ENCODE measurements around the gene ADCY3.
"Not testable (repeated sequence)": the region's sequence is repeated elsewhere in the genome, so short reads cannot be mapped to it uniquely, and the experiment has no call there.

ADCY3 gene

DNA sequence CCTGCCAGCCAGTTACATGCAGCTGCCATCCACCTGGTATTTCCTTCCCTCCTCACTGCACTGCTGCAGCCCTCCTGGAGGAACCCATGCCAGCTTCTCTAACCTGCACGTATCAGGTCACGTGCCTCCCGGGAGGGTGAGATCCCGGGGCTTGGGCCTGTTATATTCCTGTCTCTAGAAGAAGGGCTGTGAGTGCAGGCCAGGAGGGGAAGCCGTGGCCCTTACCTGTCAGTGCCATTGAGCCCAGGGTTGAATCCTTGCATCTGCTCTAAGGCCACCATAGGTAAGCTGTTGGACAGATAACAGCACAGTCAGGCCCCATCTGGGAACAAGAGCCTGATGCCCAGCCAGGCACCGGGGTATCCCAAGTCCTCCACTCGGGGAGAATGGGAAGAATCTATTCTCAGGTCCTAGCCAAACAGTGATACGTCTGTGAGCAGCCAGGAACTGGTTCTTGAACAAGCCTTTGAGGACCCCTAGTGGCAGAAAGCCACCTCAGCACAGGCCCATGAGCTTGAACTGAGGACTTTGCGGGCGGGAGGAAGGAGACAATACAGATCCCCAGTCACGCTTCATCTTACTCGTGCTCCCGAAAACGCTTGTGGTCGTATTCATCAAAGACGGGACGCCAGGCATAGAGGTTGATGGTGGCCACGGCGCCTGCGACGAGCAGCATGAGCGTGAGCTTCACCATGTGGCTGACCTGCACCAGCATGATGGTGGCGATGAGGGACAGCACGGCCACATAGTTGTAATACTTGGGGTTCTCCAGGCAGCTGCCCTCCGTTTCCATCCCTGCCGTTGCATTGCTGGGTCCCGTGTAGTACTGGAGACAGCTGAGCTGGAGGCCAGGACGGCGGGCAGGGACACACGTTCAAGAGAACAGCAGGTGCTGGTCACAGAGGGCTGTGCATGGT lies 92.5 kb downstream of the ADCY3 start:
- peak; percentile 58 to 70 for DNase-seq

DNA sequence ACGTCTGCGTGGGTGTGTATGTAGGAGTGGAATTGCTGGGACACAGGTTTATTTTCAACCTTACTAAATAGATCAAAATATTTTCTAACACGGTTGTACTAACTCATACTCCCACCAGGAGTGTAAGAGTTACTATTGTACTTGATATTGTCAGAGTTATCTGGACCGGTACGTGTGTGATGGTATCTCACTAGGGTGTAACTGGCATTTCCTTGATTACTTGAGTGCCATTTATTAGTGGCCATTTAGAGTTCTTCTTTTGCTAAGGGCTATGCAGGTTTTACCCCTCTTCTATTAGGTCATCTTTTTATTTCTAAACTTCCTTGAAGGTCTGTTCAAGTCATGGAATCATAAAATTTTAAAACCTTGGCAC lies 93.3 kb downstream of the ADCY3 start:
- DNase-seq = no peak

DNA sequence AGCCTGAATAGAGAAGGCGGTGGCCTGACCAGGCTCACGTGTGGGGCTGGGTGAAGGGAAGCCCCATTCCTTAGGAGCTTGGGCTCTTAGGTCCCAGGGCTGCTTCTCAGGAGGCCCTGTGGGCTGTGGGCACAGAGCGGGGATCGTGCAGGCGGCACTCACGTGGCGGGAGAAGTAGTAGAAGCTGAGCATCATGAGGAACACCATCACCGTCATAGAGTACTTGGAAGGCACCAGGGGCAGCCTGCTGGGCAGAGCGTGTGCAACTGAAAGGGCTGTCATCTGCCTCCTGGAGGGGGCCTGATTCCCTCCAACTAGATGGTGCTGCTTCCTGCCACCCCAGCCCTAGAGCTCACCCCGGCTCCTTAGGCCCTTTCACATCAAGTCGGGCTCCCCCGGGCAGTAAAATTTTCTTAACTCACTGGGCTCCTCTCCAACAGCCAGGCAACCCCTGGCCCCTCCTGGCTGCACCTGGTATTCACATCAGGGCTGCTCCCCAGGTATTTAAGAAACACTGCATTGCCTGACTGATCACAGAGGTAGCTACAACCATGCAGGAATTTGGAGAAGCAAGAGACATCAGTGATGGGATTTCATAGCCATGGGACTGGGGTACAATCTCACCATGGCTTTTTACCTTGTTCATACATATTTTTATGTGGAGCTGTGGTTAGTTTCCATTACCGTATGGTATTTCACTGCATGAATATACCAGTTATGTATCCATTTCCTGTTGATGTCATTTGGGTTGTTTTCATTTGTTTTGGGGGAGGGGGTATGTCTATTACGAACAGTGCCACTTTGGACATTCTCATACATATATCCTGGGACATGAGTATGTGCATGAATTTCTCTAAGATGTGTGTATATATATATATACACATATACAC lies 93.9 kb downstream of the ADCY3 start:
- no peak for DNase-seq

DNA sequence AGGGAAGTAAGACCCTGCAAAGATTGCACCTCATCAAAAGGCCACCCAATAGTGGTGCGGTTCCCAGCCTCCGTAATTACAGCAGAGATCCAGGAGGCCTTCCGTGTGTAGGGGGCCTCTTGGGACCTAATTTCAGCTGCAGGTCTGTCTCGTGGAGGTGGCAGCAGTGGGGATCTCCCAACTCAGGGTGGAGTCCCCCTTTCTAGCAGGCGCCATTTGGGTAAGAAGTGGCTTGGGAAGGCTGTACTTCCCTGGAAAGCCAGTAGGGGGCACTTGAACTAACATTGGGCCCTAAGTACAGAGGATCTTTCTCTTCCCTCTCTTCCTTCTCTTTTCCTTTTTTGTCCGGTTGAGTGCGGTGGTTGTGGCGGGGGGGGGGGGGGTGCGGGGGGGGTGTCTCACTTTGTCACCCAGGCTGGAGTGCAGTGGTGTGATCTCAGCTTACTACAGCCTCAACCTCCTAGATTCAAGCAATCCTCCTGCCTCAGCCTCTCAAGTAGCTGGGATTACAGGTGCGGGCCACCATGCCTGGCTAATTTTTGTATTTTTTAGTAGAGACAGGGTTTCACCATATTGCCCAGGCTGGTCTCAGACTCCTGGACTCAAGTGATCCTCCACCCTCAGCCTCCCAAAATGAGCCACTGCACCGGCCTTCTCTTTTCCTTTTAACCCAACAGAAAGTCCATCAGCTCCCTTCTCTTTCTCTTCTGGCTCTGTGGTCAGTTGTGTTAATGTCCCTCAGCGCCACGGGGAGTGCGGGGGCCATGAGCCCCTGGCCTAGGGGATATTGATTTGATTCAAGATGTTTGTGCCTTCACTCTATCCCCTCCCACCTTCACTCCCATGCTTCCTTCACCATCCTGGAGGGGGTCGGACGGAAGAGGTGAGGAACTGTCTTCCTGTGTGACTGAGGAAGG lies 94.8 kb downstream of the ADCY3 start:
- DNase-seq = no peak

DNA sequence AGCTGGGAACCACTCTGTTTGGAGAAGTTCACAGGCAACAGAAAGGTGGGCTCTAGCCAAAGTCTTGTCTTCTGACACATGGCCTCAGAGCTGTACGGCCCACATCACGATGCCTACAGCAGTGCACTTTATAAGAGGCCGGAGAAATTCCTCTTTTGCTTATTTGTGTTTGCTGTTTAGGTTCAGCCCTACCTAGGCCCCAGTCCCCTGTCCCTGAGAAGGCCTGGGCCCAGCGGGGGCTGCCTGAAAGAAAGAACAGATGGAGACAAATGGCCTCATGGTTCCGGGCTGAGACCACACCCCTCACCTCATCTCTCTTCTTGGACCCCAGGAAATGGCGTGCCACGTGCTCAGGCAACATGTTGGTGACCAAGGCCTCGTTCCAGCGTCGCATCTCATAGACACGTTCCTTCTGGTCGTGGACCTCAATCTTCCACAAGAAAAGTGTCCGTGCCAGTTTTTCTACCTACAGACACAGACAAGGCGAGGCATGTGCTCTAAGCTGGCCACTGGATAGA lies 95.9 kb downstream of the ADCY3 start:
- no peak for DNase-seq

DNA sequence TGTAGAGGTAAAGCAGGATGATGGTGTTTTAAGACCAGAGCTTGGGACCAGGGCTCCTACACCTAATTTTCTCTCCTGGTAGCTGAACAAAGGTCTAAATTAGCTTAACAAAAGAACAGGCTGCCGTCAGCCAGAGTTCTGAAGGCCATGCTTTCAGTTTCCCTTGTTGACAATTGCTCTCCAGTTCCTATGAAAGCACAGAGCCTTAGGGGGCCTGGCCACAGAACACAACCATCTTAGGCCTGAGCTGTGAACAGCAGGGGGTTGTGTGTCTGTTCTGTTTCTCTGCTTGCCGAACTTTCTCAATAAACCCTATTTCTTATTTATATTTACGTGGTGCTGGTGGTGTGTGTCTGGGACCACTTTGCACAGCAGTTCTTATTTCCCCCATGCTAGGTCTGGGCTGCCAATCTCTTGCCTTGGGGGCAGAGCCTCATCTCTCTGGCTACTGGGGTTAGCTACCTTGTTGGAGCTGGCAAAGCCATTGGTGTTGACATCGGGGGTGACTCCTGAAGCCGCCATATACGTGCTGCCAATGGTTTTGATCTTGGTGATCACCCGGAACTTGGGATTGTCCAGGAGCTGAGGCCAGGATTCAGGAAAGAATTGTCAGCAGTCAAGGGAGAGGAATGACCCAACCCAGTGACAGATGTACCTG lies 97.9 kb downstream of the ADCY3 start:
- no peak for DNase-seq

DNA sequence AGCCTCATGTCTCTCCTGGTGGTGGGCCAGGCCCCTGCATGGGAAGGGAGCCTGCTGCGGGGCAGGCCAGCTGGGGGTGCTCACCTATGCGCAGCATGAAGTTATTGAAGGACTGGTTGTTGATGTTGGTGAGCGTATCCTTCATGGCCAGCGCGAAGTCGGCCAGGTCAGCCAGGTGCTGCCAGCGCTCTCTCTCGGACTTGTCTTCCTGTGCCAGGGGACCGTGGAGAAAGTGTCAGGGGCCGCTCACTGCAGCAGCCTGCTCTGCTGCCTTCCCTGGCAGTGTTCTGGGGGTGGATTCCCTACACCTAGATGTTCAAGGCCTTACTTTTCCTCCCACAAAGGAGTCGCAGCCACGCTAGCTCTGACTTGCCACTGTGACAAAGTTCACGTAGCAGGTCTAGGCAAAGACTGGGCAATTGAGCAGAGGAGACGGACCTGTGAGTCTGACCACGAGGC lies 98.6 kb downstream of the ADCY3 start:
- DNase-seq = no peak

DNA sequence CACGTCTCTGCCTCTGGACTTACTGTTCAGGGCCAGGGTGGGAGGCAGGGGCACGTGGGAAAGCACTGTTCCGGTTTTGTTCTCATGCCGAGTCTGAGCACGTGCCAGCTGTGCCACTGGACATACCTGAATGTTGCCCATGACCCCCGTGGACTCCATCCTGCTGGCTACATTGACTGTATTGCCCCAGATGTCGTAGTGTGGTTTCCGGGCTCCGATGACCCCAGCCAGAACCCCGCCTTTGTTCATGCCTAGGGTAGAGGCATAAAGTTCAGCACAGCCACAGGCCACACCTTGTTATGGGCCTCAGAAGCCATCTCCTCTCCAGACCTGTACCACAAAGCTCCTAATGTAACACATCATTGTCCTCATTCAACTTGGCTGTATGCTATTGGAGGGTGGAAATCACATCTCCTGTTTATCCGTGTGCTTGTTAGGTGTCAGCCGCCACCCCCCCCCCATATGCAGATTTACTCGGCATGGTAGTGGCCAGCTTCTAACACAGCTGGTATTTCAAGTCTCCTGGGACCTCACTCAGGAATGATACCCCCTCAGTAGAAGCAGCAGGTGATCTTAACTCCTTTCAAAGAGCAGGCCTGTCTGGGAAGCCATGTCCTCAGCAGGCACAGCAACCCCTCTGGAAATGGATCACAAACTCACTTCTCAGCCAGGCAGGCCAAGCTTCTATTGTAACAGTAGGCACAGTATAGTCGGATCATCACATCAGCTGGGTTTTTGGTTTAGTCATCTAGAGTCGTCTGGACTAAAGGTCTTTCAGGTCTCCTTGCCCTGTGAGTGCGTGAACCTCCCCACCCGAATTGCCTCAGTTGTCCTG lies 99.2 kb downstream of the ADCY3 start:
- DNase-seq = no peak

DNA sequence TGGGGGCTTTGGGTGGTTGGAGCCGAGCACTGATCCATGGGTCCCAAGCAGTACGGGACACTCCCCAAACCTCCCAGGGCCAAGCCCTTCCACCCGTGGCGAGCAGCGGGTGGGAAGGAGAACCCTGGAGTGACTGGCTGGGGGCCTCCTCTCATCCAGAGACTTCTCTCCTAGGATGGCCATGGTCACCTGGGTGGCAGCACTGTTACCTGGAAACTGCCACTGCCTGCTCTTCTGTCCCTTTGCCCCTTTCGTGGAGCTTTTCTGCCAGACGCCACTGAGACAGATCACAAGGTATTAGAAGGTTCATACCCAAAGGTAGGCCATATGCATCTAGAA lies 99.9 kb downstream of the ADCY3 start:
- DNase-seq = no peak

DNA sequence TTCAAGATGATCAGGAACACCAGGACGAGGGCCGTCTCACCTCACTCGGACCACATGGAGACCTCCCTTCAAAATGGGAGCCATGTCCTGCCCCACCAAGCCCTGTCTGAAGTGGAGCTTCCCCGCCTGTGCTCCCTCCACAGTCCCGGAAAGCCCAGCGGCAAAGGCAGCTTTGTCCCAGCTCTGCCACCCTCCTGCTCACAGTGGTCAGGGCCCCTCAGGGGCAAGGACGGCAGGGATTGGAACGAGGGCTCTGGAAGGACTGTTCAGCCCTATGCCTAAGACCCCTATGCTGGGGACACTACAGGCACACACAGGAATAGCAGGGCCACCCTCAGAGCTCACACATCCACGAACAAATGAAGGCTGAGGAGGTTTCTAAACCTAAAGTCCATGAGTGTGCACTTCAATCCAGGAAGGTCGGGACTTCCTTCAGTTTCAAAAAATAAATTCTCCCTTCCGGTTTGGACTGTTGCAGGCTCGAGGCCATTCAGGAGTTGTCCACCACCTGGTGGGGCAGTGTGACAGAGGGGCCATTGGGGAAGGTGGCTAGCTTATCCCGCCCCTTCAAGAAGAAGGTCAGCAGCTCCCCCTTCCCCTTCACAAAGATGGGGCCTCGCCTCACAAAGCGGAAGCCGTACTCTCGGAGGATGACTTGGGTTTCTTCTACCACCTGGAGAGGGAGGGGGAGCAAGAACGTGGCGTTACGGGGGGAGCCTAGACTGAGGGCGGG lies 100.4 kb downstream of the ADCY3 start:
- no peak for DNase-seq

DNA sequence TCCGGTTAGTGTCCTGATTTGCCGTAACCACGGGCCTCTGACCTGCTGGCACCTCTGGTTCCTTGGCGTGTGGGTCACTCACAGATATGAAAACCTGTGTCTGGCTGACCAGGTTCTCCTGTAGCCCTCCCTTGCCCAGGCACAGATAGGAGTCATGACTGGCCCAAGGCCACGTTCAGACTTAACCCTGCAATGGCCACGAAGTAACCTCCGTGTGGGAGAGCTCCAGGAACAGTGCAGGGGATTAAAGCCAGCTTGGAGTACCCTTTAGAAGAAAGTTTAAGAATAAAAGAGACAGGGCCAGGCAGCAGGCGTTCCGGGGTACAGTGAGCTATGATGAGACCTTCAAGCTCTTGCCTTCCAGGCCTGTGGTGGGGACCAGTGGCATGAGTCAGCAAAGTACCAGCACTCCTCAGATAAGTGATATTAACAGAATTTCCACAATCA lies 101.3 kb downstream of the ADCY3 start:
- DNase-seq = no peak

DNA sequence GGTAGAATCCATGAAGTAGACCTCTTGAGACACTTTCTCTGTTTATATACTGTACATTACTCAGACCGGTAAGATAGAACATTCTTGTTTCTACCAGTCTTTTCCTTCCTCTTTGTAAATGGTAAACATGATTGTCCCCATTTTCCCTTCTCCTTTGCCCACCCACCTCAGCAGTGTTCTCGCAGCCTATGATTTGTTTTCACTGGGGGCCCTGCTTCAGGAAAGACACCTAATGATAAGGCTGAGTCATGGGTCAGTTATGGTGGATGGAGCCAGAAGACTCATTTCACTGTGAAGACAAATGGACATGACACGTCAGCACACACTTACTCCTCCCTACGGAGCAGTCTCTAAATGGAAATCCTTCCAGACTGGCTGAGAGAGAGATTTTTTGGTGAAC lies 103.2 kb downstream of the ADCY3 start:
- no peak for DNase-seq

DNA sequence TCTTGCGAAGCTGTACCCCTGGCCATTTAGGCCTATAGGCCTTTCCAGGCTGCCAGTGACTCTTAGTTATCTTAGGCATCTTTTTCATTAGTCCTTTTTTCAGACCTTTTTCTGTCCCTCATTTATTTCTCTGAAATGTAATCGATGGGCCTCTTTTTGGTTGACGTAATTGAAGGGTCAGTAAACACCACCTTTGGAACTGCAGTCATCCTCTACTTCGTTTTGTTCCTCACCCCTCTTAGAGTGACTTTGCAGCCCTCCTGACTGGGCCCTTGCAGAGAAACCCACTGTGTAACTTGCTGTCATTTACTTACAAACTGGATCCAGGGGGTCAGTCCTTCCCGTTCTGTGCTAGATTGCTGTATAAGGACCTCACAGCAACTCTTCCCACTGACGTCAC lies 103.6 kb downstream of the ADCY3 start:
- no peak for DNase-seq

DNA sequence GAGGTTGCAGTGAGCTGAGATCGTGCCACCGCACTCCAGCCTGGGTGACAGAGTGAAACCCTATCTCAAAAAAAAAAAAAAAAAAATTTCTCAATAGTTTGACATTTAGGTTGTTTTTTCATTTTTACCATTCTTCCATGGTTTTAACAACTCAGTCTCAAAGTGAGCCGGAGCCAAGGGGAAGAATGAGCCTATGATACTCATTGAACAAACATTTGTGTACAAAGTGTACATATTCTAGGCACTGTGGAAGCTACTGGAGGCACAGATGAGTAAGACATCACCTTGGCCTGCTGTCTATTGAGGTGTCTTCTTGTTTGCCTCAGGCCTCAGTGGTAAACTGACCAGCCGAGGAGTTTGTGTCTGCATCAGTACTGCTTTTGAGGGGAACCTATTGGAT lies 104.9 kb downstream of the ADCY3 start:
- no peak for DNase-seq

DNA sequence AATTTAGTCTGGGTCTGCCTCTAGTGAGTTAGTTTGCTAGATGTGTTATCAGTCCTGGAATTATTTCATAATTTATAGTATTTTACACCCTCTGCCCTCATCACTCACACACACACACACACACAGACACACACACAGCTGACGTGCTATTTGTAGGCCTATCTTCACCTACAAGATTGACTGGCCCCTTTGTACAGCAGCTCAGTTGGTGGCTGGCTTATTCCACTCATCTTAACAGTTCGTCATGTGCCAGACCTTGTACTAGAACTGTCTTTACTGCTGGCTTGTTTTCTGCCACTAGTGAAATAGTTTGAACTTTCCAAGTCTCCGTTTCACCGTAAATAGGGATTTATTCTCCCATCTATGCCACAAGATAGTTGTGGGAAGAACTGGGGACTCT lies 105.5 kb downstream of the ADCY3 start:
- no peak for DNase-seq

DNA sequence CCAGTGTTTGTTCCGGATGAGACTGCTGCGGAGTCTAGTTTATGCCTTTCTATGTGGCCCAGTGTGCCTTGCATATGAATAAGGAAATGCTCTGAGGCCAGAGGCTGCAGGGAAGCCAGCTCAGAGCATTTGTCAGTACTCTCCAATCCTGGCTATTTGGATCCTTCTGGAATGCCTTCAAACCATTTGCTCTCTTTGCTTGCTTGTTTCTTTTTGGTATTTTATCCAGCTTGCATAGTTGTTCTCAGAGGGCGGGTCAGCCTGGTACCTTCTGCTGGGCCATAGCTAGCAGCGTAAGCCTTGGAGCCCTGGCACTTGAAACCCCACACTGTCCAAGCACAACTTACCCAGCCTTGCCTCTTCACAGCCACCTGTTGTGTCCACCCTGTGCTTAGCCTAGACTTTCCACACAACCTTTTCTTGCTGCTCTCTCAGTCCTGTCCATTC lies 106.3 kb downstream of the ADCY3 start:
- DNase-seq = no peak

DNA sequence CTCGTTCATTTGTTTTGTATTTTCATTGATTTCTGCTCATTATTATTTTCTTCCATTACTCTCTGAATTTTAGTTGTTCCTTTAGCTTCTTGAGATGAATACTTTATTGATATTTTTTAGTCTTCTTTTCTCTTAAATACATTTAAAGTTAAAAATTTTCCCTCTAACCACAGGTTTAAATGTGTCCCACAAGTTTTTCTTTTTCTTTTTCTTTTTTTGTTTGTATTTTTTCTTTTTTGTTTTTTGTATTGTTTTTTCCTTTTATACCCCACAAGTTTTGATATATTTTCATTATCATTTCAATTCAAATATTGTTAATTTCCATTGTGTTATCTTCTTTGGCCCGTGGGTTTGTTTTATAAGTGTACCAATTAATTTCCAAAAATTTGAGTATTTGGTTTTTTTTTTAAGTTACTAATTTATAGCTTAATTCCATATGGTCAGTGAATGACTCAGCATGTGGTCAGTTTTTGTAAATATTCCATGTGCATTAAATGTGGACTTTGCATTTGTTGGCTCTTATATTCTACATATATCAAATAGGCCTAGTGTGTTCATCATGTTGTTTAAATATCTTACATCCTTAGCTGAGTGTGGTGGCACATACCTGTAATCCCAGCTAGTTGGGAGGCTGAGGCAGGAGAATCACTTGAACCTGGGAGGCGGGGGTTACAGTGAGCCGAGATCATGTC lies 110.6 kb downstream of the ADCY3 start:
- no peak for DNase-seq

DNA sequence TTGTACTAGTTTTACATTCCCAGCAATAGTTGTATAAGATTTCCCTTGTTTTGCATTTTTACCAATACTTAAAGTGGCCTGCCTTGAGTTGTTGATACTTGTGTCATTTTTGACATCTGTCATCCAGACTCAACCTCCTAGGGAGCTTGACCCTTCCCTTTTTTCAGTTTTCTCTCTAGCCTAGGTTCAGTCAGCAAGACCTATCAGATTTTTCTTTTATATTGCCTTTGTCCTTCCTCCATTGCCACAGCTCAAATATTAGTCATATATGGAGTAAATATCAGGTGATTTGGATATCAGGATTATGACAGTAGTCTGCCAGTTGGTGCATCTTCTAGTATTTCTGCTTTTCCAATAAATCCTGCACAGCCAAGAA lies 113.4 kb downstream of the ADCY3 start:
- DNase-seq = no peak

DNA sequence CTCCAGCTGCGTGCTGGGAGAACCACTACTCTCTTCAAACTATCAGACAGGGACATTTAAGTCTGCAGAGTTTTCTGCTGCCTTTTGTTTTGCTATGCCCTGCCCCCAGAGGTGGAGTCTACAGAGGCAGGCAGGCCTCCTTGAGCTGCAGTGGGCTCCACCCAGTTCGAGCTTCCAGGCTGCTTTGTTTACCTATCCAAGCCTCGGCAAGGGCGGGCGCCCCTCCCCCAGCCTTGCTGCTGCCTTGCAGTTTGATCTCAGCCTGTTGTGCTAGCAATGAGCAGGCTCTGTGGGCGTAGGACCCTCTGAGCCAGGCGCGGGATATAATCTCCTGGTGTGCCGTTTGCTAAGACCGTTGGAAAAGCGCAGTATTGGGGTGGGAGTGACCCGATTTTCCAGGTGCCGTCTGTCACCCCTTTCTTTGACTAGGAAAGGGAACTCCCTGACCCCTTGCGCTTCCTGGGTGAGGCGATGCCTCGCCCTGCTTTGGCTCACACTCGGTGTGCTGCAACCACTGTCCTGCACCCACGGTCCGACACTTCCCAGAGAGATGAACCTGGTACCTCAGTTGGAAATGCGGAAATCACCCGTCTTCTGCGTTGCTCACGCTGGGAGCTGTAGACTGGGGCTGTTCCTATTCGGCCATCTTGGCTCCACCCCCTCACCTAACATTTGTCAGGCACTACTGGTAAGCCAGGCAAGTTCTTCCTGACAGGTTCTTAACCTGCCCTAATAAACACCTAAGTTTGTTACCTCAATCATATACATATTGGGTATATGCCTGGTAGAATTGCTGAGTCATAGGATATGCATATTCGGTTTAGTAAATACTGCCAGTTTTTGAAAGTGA lies 114.0 kb downstream of the ADCY3 start:
- not testable (repeated sequence) for DNase-seq

Data from stimulated activated CD4-positive, alpha-beta T cell treated with anti-CD3 and anti-CD28 coated beads, Interleukin-4, amount 100 ng/mL, for 4 hours (primary cell).